ENCODE results near the gene RALGDS. TPM values are rescaled to one million over a fixed set of nuclear protein-coding genes. Genes with fewer than 3 reads are reported as not detected.

RALGDS gene
- total and polyA plus RNA-seq, 2 of the 13 experiments (the other 11 are each of a cell fraction or from before 2014, with no cell fraction given), result 12.9 to 25.5 TPM

DNA sequence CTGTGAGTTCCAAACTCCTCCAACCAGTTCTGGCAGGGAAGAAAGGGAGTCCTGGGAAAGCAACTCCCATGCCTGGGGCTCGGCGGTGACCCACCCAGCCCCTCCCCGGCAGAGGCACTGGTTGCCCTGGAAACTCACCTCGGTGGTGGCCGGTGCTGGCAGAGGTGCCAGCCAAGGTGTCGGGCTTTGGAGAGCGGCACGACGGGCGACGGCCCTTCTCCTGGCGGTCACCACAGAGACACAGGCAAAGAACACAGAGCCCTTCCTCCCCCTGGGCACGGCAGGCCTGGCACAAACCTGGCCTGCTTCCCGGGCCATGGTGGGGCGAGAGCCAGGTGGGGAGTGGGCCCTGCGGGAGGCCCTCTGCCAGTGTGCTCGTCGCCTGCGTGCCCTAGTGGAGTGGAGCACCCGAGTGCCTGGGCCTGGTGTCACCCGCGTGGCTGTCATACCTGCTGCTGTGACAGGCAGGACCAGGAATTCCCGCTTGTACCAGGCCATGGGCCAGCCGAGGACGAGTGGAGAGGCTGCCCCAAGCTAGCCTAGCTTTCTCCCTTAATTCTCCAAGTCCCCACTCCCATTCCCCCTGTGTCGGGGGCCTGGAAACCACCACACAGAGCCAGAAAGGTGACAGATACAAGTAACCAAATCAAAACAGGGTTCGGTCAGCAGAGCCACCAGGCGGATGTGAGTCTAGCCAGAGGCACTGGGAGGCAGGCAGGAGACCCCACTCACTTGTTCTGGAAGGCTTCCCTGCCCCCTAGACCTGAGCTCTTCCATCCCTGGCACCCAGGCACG, 8.2 kb upstream of the RALGDS start:
- POLR2A ChIA-PET, result no interaction called here
- 93% methylated on average over 8 of the region's 29 CpGs for WGBS (ENCODE audit: low lambda C conversion rate)
- in situ Hi-C loops (cut with HindIII; ENCODE audit: extremely low pct_ligation_motif_present, low pct_unique_long_range_greater_than_20kb), result no loop called here
- TF ChIP-seq ZNF839 (CRISPR knock-in tag; IDR thresholded peaks at IDR 0.05; ENCODE audit: borderline replicate concordance) (no peak), TBX2 (CRISPR knock-in tag; IDR thresholded peaks at IDR 0.05; ENCODE audit: borderline replicate concordance) (no peak), DR1 (CRISPR knock-in tag; IDR thresholded peaks at IDR 0.05) (no peak), PREB (CRISPR knock-in tag; IDR thresholded peaks at IDR 0.05) (no peak), SIX4 (CRISPR knock-in tag; IDR thresholded peaks at IDR 0.05) (no peak), ZNF280B (CRISPR knock-in tag; IDR thresholded peaks at IDR 0.05; ENCODE audit: borderline replicate concordance) (no peak), FOXJ3 (CRISPR knock-in tag; IDR thresholded peaks at IDR 0.05; ENCODE audit: borderline replicate concordance) (no peak), IRF9 (CRISPR knock-in tag; IDR thresholded peaks at IDR 0.05; ENCODE audit: borderline replicate concordance) (no peak), NAIF1 (CRISPR knock-in tag; IDR thresholded peaks at IDR 0.05; ENCODE audit: borderline replicate concordance) (no peak), PAX8 (CRISPR knock-in tag; IDR thresholded peaks at IDR 0.05; ENCODE audit: borderline replicate concordance) (no peak), ZNF652 (CRISPR knock-in tag; IDR thresholded peaks at IDR 0.05; ENCODE audit: borderline replicate concordance, low read depth) (no peak), SMAD9 (CRISPR knock-in tag; IDR thresholded peaks at IDR 0.05) (no peak), GATAD1 (CRISPR knock-in tag; IDR thresholded peaks at IDR 0.05) (no peak), SNAPC5 (CRISPR knock-in tag; IDR thresholded peaks at IDR 0.05; ENCODE audit: borderline replicate concordance) (no peak), NFATC3 (CRISPR knock-in tag; IDR thresholded peaks at IDR 0.05) (no peak)
- TF ChIP-seq, protein P1, sequence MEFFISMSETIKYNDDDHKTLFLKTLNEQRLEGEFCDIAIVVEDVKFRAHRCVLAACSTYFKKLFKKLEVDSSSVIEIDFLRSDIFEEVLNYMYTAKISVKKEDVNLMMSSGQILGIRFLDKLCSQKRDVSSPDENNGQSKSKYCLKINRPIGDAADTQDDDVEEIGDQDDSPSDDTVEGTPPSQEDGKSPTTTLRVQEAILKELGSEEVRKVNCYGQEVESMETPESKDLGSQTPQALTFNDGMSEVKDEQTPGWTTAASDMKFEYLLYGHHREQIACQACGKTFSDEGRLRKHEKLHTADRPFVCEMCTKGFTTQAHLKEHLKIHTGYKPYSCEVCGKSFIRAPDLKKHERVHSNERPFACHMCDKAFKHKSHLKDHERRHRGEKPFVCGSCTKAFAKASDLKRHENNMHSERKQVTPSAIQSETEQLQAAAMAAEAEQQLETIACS (CRISPR knock-in tag; IDR thresholded peaks at IDR 0.05), result no peak

More for the DNA sequence above, 8.2 kb upstream of the RALGDS start:
- no TSS peak for BruUV-seq (replicated peaks)
- Histone ChIP-seq H3K79me2 (ENCODE audit: insufficient read depth, low read length) (peaks cover 5% of the 10 kb centered on the region), H2AFZ (ENCODE audit: low read length) (no peak overlapping the region), H3K36me3 (replicated peaks in 1 of 2; ENCODE audit: control insufficient read depth in 1 of 2, insufficient read depth in 2 of 2, low read length in 2 of 2) (no peaks in the 10 kb centered on the region; a peak in 1 of 5 replicates), H3K4me2 (ENCODE audit: low read depth, low read length) (no peak overlapping the region), H3K9ac (ENCODE audit: insufficient read depth, low read depth, low read length) (no peak overlapping the region), H3K4me1 (ENCODE audit: insufficient read depth, low read length) (peaks cover 15% of the 10 kb centered on the region), H4K20me1 (ENCODE audit: insufficient read depth, low read length) (no peaks in the 10 kb centered on the region), H3K27ac (ENCODE audit: extremely low read length, insufficient read depth, low read length) (no peak overlapping the region), H3K9me3 (ENCODE audit: low read length) (no peaks in the 10 kb centered on the region), H3K4me3 (replicated peaks in 1 of 3; ENCODE audit: insufficient read depth in 1 of 3, low read depth in 2 of 3, low read length in 3 of 3) (no peak overlapping the region), H3K27me3 (ENCODE audit: control insufficient read depth in 1 of 2, insufficient read depth in 2 of 2, low read length in 2 of 2) (no peaks in the 10 kb centered on the region)
- intact Hi-C loops (cut with micrococcal nuclease; ENCODE audit: unreplicated experiment), result no loop called here
- no peak for FAIRE-seq
- CTCF ChIA-PET (ENCODE audit: low intra/inter-chr PET ratio, low total read pairs), result no interaction called here
- no peak for ATAC-seq
- no peak for DNase-seq (ENCODE audit: low spot score)
